HEK293 (cell line): ENCODE data around the gene WDR35.

Experiments used
- CTCF ChIA-PET: fragments of 350-600 bp; formaldehyde crosslinking; extraction: SDS; loops from one replicate; lab custom pipeline; 2021; ENCODE audit warnings: antibody characterized with exemption; lab: Yijun Ruan, JAX
- POLR2A ChIA-PET: fragments of 300-600 bp; formaldehyde crosslinking; extraction: SDS; loops from one replicate; lab custom pipeline; 2020; ENCODE audit warnings: antibody characterized with exemption, inconsistent platforms; lab: Yijun Ruan, JAX
- H3K27ac ChIP-seq: fragments of 200-500 bp; sonication (Bioruptor generic); 2 replicates; pipeline ENCODE4 v1.5.1; 2014; ENCODE audit warnings: low read depth, low read length, control low read depth, inconsistent platforms; ENCODE audit errors: extremely low read depth
- H3K36me3 ChIP-seq, 2 experiments: fragments of 200-500 bp in 1 of 2; sonication (Bioruptor generic) in 1 of 2; 1 replicate in 1 of 2; 2 replicates in 1 of 2; pipeline ENCODE4 v1.5.1; 2014 to 2017; ENCODE audit warnings: inconsistent platforms in 2 of 2, low read length in 2 of 2; ENCODE audit not compliant: control insufficient read depth in 2 of 2, insufficient read depth in 1 of 2
- H3K4me1 ChIP-seq: fragments of 200-500 bp; sonication (Bioruptor generic); 2 replicates; pipeline ENCODE4 v1.5.1; 2014; ENCODE audit warnings: mild to moderate bottlenecking, low read length, inconsistent platforms; ENCODE audit not compliant: control insufficient read depth, insufficient read depth
- H3K4me3 ChIP-seq: 2 replicates; pipeline ENCODE4 v1.5.1; 2011; ENCODE audit warnings: low read depth, mild to moderate bottlenecking, control low read depth, low read length, moderate library complexity
- H3K9me3 ChIP-seq: fragments of 200-500 bp; sonication (Bioruptor generic); 2 replicates; pipeline ENCODE4 v1.5.1; 2014; ENCODE audit warnings: low read depth, low read length, inconsistent platforms; ENCODE audit not compliant: control insufficient read depth, insufficient read depth
- GLIS2 ChIP-seq: fragments of 450-650 bp; formaldehyde crosslinking; IDR thresholded peaks from 2 replicates; pipeline ENCODE4 v1.5.1; 2016; ENCODE audit warnings: missing biosample characterization, missing genetic modification characterization
- HOXC10 ChIP-seq: sonication (generic); formaldehyde crosslinking; IDR thresholded peaks from 2 replicates; pipeline ENCODE4 v1.8.1; 2023; ENCODE audit warnings: mild to moderate bottlenecking, missing genetic modification reagents
- SP2 ChIP-seq: fragments of 450-650 bp; formaldehyde crosslinking; IDR thresholded peaks from 2 replicates; pipeline ENCODE4 v1.5.1; 2016; ENCODE audit warnings: missing biosample characterization, missing genetic modification characterization
- TRIM28 ChIP-seq: IDR thresholded peaks from 2 replicates; pipeline ENCODE4 v1.6.1; 2011; ENCODE audit warnings: low read length, control low read depth, borderline replicate concordance
- YY1 ChIP-seq: fragments of 450-650 bp; formaldehyde crosslinking; IDR thresholded peaks from 2 replicates; pipeline ENCODE4 v1.5.1; 2018; ENCODE audit warnings: missing biosample characterization, missing genetic modification characterization
- ZBTB17 ChIP-seq: fragments of 450-650 bp; formaldehyde crosslinking; IDR thresholded peaks from 2 replicates; pipeline ENCODE4 v1.5.1; 2016; ENCODE audit warnings: missing biosample characterization, missing genetic modification characterization
- ZNF132 ChIP-seq: fragments of 450-650 bp; formaldehyde crosslinking; IDR thresholded peaks from 2 replicates; pipeline ENCODE4 v1.5.1; 2017; ENCODE audit warnings: missing biosample characterization, missing genetic modification characterization, borderline replicate concordance
- ZNF169 ChIP-seq: fragments of 450-650 bp; formaldehyde crosslinking; IDR thresholded peaks from 2 replicates; pipeline ENCODE4 v1.5.1; 2016; ENCODE audit warnings: missing biosample characterization, missing genetic modification characterization
- ZNF473 ChIP-seq: fragments of 450-650 bp; formaldehyde crosslinking; IDR thresholded peaks from 2 replicates; pipeline ENCODE4 v1.5.1; 2017; ENCODE audit warnings: missing biosample characterization, missing genetic modification characterization
- ZNF514 ChIP-seq: fragments of 450-650 bp; formaldehyde crosslinking; IDR thresholded peaks from 2 replicates; pipeline ENCODE4 v1.5.1; 2016; ENCODE audit warnings: missing biosample characterization, missing genetic modification characterization
- ZNF560 ChIP-seq: fragments of 450-650 bp; formaldehyde crosslinking; IDR thresholded peaks from 2 replicates; pipeline ENCODE4 v1.5.1; 2017; ENCODE audit warnings: missing biosample characterization, missing genetic modification characterization, borderline replicate concordance
- ZNF623 ChIP-seq: fragments of 450-650 bp; formaldehyde crosslinking; IDR thresholded peaks from 2 replicates; pipeline ENCODE4 v1.5.1; 2016; ENCODE audit warnings: missing biosample characterization, missing genetic modification characterization
- ZNF629 ChIP-seq: fragments of 450-650 bp; formaldehyde crosslinking; IDR thresholded peaks from 2 replicates; pipeline ENCODE4 v1.5.1; 2017; ENCODE audit warnings: missing biosample characterization, missing genetic modification characterization
- ZSCAN30 ChIP-seq: fragments of 450-650 bp; IDR thresholded peaks from 2 replicates; pipeline ENCODE4 v1.5.1; 2018; ENCODE audit warnings: missing biosample characterization, mild to moderate bottlenecking, missing genetic modification characterization, moderate library complexity
- TF ChIP-seq, protein P1 (sequence below): fragments of 450-650 bp; formaldehyde crosslinking; IDR thresholded peaks from 2 replicates; pipeline ENCODE4 v1.5.1; 2017; ENCODE audit warnings: missing biosample characterization, missing genetic modification characterization
- TF ChIP-seq, protein P2 (sequence below): fragments of 450-650 bp; formaldehyde crosslinking; IDR thresholded peaks from 2 replicates; pipeline ENCODE4 v1.5.1; 2016; ENCODE audit warnings: missing biosample characterization, missing genetic modification characterization
- TF ChIP-seq, protein P3 (sequence below): fragments of 450-650 bp; IDR thresholded peaks from 2 replicates; pipeline ENCODE4 v1.5.1; 2018; ENCODE audit warnings: missing biosample characterization, missing genetic modification characterization
- TF ChIP-seq, protein P4 (sequence below): fragments of 450-650 bp; formaldehyde crosslinking; IDR thresholded peaks from 2 replicates; pipeline ENCODE4 v1.5.1; 2016; ENCODE audit warnings: missing biosample characterization, missing genetic modification characterization
- TF ChIP-seq, protein P5 (sequence below): fragments of 450-650 bp; formaldehyde crosslinking; IDR thresholded peaks from 2 replicates; pipeline ENCODE4 v1.5.1; 2016; ENCODE audit warnings: missing biosample characterization, missing genetic modification characterization, low read depth
- TF ChIP-seq, protein P6 (sequence below): fragments of 450-650 bp; formaldehyde crosslinking; IDR thresholded peaks from 2 replicates; pipeline ENCODE4 v1.5.1; 2016; ENCODE audit warnings: missing biosample characterization, missing genetic modification characterization
- TF ChIP-seq, protein P7 (sequence below): fragments of 450-650 bp; formaldehyde crosslinking; IDR thresholded peaks from 2 replicates; pipeline ENCODE4 v1.5.1; 2017; ENCODE audit warnings: missing biosample characterization, missing genetic modification characterization

WDR35 gene

DNA sequence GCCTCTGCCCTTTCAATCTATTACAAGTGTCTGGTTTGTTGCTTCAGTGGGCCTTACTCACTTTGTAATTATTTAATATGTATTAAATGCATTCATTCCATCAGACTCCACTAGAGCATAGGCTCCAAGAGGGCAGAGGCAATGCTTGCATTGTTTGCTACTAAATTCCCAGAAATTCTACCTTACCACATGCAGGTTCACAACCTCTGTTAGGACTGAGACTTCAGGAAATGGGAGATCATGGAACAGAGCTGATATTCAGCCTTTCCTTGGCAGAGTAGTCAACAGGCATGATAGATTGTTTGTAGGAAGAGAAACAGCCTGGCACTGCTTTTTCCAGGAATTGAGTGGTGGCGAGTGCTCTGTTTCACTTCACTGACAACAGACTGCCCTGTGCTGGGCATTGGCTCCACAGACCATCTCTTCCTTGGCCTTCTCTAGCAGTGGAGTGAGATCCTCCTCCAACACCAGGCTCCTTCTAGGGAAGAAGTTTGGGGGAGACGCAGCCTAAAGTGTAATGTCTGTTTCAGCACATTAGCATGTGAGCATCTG lies 28.8 kb upstream of the WDR35 start:
- H3K9me3 ChIP-seq: no peaks in the 10 kb centered on the region
- ChIA-PET CTCF (no interaction called here), POLR2A (no interaction called here)
- no peak overlapping the region for H3K4me3 ChIP-seq
- H3K4me1 ChIP-seq: no peaks in the 10 kb centered on the region
- H3K27ac ChIP-seq: no peak overlapping the region
- no peaks in the 10 kb centered on the region for H3K36me3 ChIP-seq
- TF ChIP-seq GLIS2 (tag by site-specific recombination) (no peak), ZSCAN30 (tag by site-specific recombination) (no peak), ZNF132 (no peak), ZNF560 (no peak), ZNF473 (no peak), ZNF169 (tag by site-specific recombination) (no peak), TRIM28 (no peak), ZNF623 (tag by site-specific recombination) (no peak)
- TF ChIP-seq, protein P1, sequence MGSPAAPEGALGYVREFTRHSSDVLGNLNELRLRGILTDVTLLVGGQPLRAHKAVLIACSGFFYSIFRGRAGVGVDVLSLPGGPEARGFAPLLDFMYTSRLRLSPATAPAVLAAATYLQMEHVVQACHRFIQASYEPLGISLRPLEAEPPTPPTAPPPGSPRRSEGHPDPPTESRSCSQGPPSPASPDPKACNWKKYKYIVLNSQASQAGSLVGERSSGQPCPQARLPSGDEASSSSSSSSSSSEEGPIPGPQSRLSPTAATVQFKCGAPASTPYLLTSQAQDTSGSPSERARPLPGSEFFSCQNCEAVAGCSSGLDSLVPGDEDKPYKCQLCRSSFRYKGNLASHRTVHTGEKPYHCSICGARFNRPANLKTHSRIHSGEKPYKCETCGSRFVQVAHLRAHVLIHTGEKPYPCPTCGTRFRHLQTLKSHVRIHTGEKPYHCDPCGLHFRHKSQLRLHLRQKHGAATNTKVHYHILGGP (tag by site-specific recombination): no peak
- TF ChIP-seq, protein P2, sequence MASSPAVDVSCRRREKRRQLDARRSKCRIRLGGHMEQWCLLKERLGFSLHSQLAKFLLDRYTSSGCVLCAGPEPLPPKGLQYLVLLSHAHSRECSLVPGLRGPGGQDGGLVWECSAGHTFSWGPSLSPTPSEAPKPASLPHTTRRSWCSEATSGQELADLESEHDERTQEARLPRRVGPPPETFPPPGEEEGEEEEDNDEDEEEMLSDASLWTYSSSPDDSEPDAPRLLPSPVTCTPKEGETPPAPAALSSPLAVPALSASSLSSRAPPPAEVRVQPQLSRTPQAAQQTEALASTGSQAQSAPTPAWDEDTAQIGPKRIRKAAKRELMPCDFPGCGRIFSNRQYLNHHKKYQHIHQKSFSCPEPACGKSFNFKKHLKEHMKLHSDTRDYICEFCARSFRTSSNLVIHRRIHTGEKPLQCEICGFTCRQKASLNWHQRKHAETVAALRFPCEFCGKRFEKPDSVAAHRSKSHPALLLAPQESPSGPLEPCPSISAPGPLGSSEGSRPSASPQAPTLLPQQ (tag by site-specific recombination): no peak
- TF ChIP-seq, protein P3, sequence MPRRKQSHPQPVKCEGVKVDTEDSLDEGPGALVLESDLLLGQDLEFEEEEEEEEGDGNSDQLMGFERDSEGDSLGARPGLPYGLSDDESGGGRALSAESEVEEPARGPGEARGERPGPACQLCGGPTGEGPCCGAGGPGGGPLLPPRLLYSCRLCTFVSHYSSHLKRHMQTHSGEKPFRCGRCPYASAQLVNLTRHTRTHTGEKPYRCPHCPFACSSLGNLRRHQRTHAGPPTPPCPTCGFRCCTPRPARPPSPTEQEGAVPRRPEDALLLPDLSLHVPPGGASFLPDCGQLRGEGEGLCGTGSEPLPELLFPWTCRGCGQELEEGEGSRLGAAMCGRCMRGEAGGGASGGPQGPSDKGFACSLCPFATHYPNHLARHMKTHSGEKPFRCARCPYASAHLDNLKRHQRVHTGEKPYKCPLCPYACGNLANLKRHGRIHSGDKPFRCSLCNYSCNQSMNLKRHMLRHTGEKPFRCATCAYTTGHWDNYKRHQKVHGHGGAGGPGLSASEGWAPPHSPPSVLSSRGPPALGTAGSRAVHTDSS (tag by site-specific recombination): no peak
- TF ChIP-seq, protein P4, sequence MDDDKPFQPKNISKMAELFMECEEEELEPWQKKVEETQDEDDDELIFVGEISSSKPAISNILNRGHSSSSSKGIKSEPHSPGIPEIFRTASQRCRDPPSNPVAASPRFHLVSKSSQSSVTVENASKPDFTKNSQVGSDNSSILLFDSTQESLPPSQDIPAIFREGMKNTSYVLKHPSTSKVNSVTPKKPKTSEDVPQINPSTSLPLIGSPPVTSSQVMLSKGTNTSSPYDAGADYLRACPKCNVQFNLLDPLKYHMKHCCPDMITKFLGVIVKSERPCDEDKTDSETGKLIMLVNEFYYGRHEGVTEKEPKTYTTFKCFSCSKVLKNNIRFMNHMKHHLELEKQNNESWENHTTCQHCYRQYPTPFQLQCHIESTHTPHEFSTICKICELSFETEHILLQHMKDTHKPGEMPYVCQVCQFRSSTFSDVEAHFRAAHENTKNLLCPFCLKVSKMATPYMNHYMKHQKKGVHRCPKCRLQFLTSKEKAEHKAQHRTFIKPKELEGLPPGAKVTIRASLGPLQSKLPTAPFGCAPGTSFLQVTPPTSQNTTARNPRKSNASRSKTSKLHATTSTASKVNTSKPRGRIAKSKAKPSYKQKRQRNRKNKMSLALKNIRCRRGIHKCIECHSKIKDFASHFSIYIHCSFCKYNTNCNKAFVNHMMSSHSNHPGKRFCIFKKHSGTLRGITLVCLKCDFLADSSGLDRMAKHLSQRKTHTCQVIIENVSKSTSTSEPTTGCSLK (tag by site-specific recombination): no peak

DNA sequence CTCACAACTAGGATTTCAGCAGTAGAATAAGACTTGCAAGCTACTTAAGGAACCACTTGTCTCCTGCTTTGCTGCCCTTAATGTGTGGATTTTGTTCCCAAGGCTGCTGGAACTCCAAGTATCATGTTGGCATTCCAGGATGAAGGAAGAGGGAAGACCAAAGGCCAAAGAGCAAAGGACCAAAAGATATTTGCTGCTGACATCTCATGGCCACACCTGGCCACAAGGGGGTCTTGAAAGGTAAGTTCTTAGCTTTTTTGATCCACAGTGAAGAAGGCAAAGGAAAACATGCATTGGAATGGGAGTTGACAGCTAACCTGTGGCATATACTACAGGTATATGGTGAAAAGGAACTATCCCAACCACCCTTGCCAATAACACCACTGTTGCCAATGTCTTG lies 26.4 kb upstream of the WDR35 start:
- CTCF ChIA-PET: interaction anchor here (0.7 to 5.4 kb wide), 22 partner anchors 8 to 599 kb away, joined by 3 to 128 read pairs (median 7); partner anchors contain the start of gene LAPTM4A
- Histone ChIP-seq H3K36me3 (no peaks in the 10 kb centered on the region), H3K4me3 (no peak overlapping the region), H3K27ac (no peak overlapping the region), H3K4me1 (no peaks in the 10 kb centered on the region), H3K9me3 (no peaks in the 10 kb centered on the region)
- POLR2A ChIA-PET: no interaction called here
- TF ChIP-seq, protein P5, sequence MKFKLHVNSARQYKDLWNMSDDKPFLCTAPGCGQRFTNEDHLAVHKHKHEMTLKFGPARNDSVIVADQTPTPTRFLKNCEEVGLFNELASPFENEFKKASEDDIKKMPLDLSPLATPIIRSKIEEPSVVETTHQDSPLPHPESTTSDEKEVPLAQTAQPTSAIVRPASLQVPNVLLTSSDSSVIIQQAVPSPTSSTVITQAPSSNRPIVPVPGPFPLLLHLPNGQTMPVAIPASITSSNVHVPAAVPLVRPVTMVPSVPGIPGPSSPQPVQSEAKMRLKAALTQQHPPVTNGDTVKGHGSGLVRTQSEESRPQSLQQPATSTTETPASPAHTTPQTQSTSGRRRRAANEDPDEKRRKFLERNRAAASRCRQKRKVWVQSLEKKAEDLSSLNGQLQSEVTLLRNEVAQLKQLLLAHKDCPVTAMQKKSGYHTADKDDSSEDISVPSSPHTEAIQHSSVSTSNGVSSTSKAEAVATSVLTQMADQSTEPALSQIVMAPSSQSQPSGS (tag by site-specific recombination): no peak
- TF ChIP-seq YY1 (tag by site-specific recombination) (no peak), ZBTB17 (no peak), HOXC10 (CRISPR knock-in tag) (no peak), SP2 (tag by site-specific recombination) (no peak), ZNF514 (no peak), ZNF629 (tag by site-specific recombination) (no peak)
- TF ChIP-seq, protein P6, sequence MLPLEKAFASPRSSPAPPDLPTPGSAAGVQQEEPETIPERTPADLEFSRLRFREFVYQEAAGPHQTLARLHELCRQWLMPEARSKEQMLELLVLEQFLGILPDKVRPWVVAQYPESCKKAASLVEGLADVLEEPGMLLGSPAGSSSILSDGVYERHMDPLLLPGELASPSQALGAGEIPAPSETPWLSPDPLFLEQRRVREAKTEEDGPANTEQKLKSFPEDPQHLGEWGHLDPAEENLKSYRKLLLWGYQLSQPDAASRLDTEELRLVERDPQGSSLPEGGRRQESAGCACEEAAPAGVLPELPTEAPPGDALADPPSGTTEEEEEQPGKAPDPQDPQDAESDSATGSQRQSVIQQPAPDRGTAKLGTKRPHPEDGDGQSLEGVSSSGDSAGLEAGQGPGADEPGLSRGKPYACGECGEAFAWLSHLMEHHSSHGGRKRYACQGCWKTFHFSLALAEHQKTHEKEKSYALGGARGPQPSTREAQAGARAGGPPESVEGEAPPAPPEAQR: no peak
- TF ChIP-seq, protein P7, sequence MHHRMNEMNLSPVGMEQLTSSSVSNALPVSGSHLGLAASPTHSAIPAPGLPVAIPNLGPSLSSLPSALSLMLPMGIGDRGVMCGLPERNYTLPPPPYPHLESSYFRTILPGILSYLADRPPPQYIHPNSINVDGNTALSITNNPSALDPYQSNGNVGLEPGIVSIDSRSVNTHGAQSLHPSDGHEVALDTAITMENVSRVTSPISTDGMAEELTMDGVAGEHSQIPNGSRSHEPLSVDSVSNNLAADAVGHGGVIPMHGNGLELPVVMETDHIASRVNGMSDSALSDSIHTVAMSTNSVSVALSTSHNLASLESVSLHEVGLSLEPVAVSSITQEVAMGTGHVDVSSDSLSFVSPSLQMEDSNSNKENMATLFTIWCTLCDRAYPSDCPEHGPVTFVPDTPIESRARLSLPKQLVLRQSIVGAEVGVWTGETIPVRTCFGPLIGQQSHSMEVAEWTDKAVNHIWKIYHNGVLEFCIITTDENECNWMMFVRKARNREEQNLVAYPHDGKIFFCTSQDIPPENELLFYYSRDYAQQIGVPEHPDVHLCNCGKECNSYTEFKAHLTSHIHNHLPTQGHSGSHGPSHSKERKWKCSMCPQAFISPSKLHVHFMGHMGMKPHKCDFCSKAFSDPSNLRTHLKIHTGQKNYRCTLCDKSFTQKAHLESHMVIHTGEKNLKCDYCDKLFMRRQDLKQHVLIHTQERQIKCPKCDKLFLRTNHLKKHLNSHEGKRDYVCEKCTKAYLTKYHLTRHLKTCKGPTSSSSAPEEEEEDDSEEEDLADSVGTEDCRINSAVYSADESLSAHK: no peak
